Peyer's patch (tissue), 4 donors: ENCODE data around the gene MIER2.

Source experiments
- POLR2A ChIP-seq, 2 donors: fragments of 450-650 bp; IDR thresholded peaks; one replicate each; pipeline ENCODE4 v1.5.1; 2017; ENCODE audit warnings: antibody characterized with exemption in 2 of 2, mild to moderate bottlenecking in 2 of 2, moderate library complexity in 2 of 2
- TF ChIP-seq, protein P1 (sequence below), 6 experiments: fragments of 450-650 bp in 4 of 6; fragments of 200-600 bp in 2 of 6; sonication (generic) in 1 of 6; IDR thresholded peaks; one replicate each; pipeline ENCODE4 v1.5.1; 2017 to 2019; ENCODE audit warnings: antibody characterized with exemption in 6 of 6, mild to moderate bottlenecking in 3 of 6, moderate library complexity in 1 of 6

DNA sequence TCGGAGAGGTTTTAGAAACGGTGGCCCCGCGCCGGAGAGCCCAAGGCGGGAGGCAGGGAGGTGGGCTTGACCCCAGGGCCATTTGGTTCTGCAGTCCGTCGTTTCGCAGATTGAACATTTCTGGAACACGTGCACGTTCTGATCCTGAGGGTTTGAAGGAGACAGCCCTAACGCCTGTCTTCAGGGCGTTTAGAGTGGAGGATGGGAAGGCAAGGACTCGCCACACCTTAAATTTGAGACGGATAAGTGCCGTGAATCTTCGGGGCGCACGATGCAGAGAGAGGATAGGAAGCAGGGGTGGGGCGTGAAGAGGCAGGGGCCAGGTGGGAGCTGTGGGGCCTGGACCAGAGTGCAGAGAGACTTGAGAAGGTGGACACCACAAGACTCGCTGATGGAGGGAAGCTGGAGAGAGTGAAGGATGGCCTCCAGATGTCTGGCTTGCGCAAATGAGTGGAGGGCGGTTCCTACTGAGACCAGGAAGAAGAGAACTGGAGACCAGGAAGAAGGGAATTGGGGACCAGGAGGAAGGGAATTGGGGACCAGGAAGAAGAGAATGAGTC lies 804 bp upstream of the MIER2 start:
- TF ChIP-seq, protein P1, sequence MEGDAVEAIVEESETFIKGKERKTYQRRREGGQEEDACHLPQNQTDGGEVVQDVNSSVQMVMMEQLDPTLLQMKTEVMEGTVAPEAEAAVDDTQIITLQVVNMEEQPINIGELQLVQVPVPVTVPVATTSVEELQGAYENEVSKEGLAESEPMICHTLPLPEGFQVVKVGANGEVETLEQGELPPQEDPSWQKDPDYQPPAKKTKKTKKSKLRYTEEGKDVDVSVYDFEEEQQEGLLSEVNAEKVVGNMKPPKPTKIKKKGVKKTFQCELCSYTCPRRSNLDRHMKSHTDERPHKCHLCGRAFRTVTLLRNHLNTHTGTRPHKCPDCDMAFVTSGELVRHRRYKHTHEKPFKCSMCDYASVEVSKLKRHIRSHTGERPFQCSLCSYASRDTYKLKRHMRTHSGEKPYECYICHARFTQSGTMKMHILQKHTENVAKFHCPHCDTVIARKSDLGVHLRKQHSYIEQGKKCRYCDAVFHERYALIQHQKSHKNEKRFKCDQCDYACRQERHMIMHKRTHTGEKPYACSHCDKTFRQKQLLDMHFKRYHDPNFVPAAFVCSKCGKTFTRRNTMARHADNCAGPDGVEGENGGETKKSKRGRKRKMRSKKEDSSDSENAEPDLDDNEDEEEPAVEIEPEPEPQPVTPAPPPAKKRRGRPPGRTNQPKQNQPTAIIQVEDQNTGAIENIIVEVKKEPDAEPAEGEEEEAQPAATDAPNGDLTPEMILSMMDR (IDR thresholded peaks at IDR 0.05), result no peak
- no peak for TF ChIP-seq POLR2A (IDR thresholded peaks at IDR 0.05)
